HepG2 (cell line): ENCODE measurements around the gene RBM14. TPM values are rescaled to one million over a fixed set of nuclear protein-coding genes. Genes with fewer than 3 reads are reported as not detected.

Experiments used
- ATAC-seq: fragments of 200-7000 bp; cut with Tn5 transposase; 3 replicates; pipeline ENCODE4 v1.9.1; 2020; ENCODE audit warnings: mild to moderate bottlenecking, moderate library complexity
- BruUV-seq: library from RNA; stranded (reverse); fragments of 400-500 nt; replicated peaks from 2 replicates; lab custom pipeline; 2021; lab: Mats Ljungman, UMichigan
- CTCF ChIA-PET: fragments of 300-600 bp; formaldehyde crosslinking; extraction: SDS; loops from one replicate; lab custom pipeline; 2021; ENCODE audit warnings: low total read pairs, inconsistent platforms, low intra/inter-chr PET ratio; lab: Yijun Ruan, JAX
- POLR2A ChIA-PET: fragments of 350-600 bp; sonication (Branson Sonifier 250); formaldehyde crosslinking; loops from one replicate; lab custom pipeline; 2020; ENCODE audit warnings: antibody characterized with exemption, inconsistent platforms; lab: Yijun Ruan, JAX
- DNase-seq: peaks from one replicate; pipeline ENCODE4 v3.0.0-alpha.2; 2015; ENCODE audit warnings: low spot score
- FAIRE-seq: peaks from 3 replicates; lab custom pipeline; 2011; peaks lifted over from hg19 to GRCh38; lab: Jason Lieb, UNC
- H2AFZ ChIP-seq: one replicate; pipeline ENCODE4 v1.6.1; 2011; ENCODE audit warnings: low read length, inconsistent platforms
- H3K27ac ChIP-seq: fragments of 300-600 bp; 3 replicates; pipeline ENCODE4 v1.8.0; 2011; ENCODE audit warnings: mixed run types, mild to moderate bottlenecking, mixed read lengths, low read length, inconsistent platforms; ENCODE audit not compliant: insufficient read depth; ENCODE audit errors: extremely low read length
- H3K27me3 ChIP-seq, 2 experiments: fragments of 200-600 bp in 1 of 2; 2 replicates in 1 of 2; 3 replicates in 1 of 2; pipeline versions ENCODE4 v1.6.0 to v1.8.0; 2011; ENCODE audit warnings: low read length in 2 of 2, mild to moderate bottlenecking in 2 of 2, moderate library complexity in 2 of 2, inconsistent platforms in 1 of 2; ENCODE audit not compliant: insufficient read depth in 2 of 2, control insufficient read depth in 1 of 2
- H3K36me3 ChIP-seq, 2 experiments: fragments of 200-600 bp in 1 of 2; replicated peaks in 1 of 2; 2 replicates in 1 of 2; 3 replicates in 1 of 2; pipeline versions ENCODE4 v1.5.1 to v1.8.0; 2011; ENCODE audit warnings: low read length in 2 of 2, inconsistent platforms in 1 of 2; ENCODE audit not compliant: insufficient read depth in 2 of 2, control insufficient read depth in 1 of 2
- H3K4me1 ChIP-seq: 2 replicates; pipeline ENCODE4 v1.5.1; 2012; ENCODE audit warnings: low read length, inconsistent platforms; ENCODE audit not compliant: insufficient read depth
- H3K4me2 ChIP-seq: 2 replicates; pipeline ENCODE4 v1.6.0; 2011; ENCODE audit warnings: low read depth, low read length, inconsistent platforms
- H3K4me3 ChIP-seq, 3 experiments: fragments of 200-600 bp in 1 of 3; sonication (generic), shearing (Covaris generic) in 1 of 3; replicated peaks in 1 of 3; 2 replicates each; pipeline ENCODE4 v1.5.1; 2011 to 2016; ENCODE audit warnings: low read length in 3 of 3, inconsistent platforms in 2 of 3, low read depth in 2 of 3, mild to moderate bottlenecking in 2 of 3, control low read depth in 1 of 3, mixed read lengths in 1 of 3; ENCODE audit not compliant: insufficient read depth in 1 of 3
- H3K79me2 ChIP-seq: one replicate; pipeline ENCODE4 v1.6.1; 2011; ENCODE audit warnings: low read length, inconsistent platforms; ENCODE audit not compliant: insufficient read depth
- H3K9ac ChIP-seq: 2 replicates; pipeline ENCODE4 v1.6.0; 2011; ENCODE audit warnings: mild to moderate bottlenecking, low read depth, low read length, inconsistent platforms; ENCODE audit not compliant: insufficient read depth
- H3K9me3 ChIP-seq: 2 replicates; pipeline ENCODE4 v1.5.1; 2012; ENCODE audit warnings: mild to moderate bottlenecking, low read length
- H4K20me1 ChIP-seq: 2 replicates; pipeline ENCODE4 v1.6.0; 2011; ENCODE audit warnings: inconsistent platforms, mild to moderate bottlenecking, low read length, moderate library complexity; ENCODE audit not compliant: insufficient read depth
- CAMTA2 ChIP-seq: sonication (generic); formaldehyde crosslinking; IDR thresholded peaks from 2 replicates; pipeline ENCODE4 v1.4.0; 2020; ENCODE audit warnings: mild to moderate bottlenecking, missing genetic modification reagents, borderline replicate concordance
- CREB1 ChIP-seq, 2 experiments: fragments of 450-650 bp in 1 of 2; IDR thresholded peaks; 2 replicates each; pipeline ENCODE4 v1.6.1; 2016 to 2017; ENCODE audit warnings: control low read depth in 1 of 2, mild to moderate bottlenecking in 1 of 2, missing compliant biosample characterization in 1 of 2, missing genetic modification characterization in 1 of 2
- HDAC1 ChIP-seq: sonication (generic); formaldehyde crosslinking; IDR thresholded peaks from 2 replicates; pipeline ENCODE4 v1.5.1; 2020; ENCODE audit warnings: mild to moderate bottlenecking, missing genetic modification reagents
- NFYC ChIP-seq: IDR thresholded peaks from 2 replicates; pipeline ENCODE4 v1.6.1; 2016; ENCODE audit warnings: missing genetic modification reagents, missing compliant biosample characterization
- NPAS2 ChIP-seq: sonication (generic); formaldehyde crosslinking; IDR thresholded peaks from 2 replicates; pipeline ENCODE4 v1.8.0; 2022; ENCODE audit warnings: mild to moderate bottlenecking, missing genetic modification reagents, borderline replicate concordance
- SMYD3 ChIP-seq: sonication (generic); formaldehyde crosslinking; IDR thresholded peaks from 2 replicates; pipeline ENCODE4 v1.8.1; 2023; ENCODE audit warnings: mild to moderate bottlenecking, missing genetic modification reagents
- SP1 ChIP-seq, 2 experiments: fragments of 450-650 bp in 1 of 2; sonication (generic) in 1 of 2; formaldehyde crosslinking in 1 of 2; IDR thresholded peaks; 2 replicates each; pipeline versions ENCODE4 v1.4.0 to v1.6.1; 2016 to 2020; ENCODE audit warnings: missing genetic modification reagents in 1 of 2
- ZMYM2 ChIP-seq: sonication (generic); formaldehyde crosslinking; IDR thresholded peaks from 2 replicates; pipeline ENCODE4 v1.8.0; 2022; ENCODE audit warnings: mild to moderate bottlenecking, missing genetic modification reagents
- ZNF101 ChIP-seq: sonication (generic); formaldehyde crosslinking; IDR thresholded peaks from 2 replicates; pipeline ENCODE4 v1.4.0; 2020; ENCODE audit warnings: mild to moderate bottlenecking, low read depth, missing genetic modification reagents, borderline replicate concordance
- ZNF329 ChIP-seq: sonication (generic); formaldehyde crosslinking; IDR thresholded peaks from 2 replicates; pipeline ENCODE4 v1.9.0; 2021; ENCODE audit warnings: low read depth, mild to moderate bottlenecking, missing genetic modification reagents
- ZNF563 ChIP-seq: sonication (generic); formaldehyde crosslinking; IDR thresholded peaks from 2 replicates; pipeline ENCODE4 v1.8.0; 2022; ENCODE audit warnings: mild to moderate bottlenecking, moderate library complexity, missing genetic modification reagents
- ZNF605 ChIP-seq: sonication (generic); formaldehyde crosslinking; IDR thresholded peaks from 2 replicates; pipeline ENCODE4 v1.8.0; 2022; ENCODE audit warnings: mild to moderate bottlenecking, missing genetic modification reagents
- ZNF619 ChIP-seq: sonication (generic); formaldehyde crosslinking; IDR thresholded peaks from 2 replicates; pipeline ENCODE4 v1.4.0; 2020; ENCODE audit warnings: mild to moderate bottlenecking, missing genetic modification reagents
- ZNF629 ChIP-seq: sonication (generic); formaldehyde crosslinking; conservative IDR thresholded peaks from 2 replicates; pipeline ENCODE4 v1.5.0; 2020; ENCODE audit warnings: missing genetic modification reagents
- ZNF768 ChIP-seq: sonication (generic); formaldehyde crosslinking; IDR thresholded peaks from 2 replicates; pipeline ENCODE4 v1.4.0; 2020; ENCODE audit warnings: missing genetic modification reagents
- ZNF782 ChIP-seq: sonication (generic); formaldehyde crosslinking; IDR thresholded peaks from 2 replicates; pipeline ENCODE4 v1.4.0; 2020; ENCODE audit warnings: missing genetic modification reagents, mild to moderate bottlenecking, borderline replicate concordance
- WGBS: methylation state at CpG from one replicate; pipeline ENCODE4 v1.1.6; 2017; ENCODE audit warnings: low lambda C conversion rate; 5-methylcytosine and 5-hydroxymethylcytosine counted together
- in situ Hi-C: cut with HindIII; loops from 2 replicates; pipeline ENCODE4 v1.10.0; 2017; ENCODE audit warnings: low pct_unique_long_range_greater_than_20kb; ENCODE audit not compliant: extremely low pct_ligation_motif_present
- intact Hi-C: fragments of 100-400 bp; cut with micrococcal nuclease; formaldehyde crosslinking; loops from one replicate; pipeline ENCODE4 v1.10.0; 2022; ENCODE audit not compliant: unreplicated experiment
- polyA plus RNA-seq, 8 experiments: library from polyadenylated mRNA; depleted of rRNA in 3 of 8; stranded (reverse) in 7 of 8; unstranded in 1 of 8; fragments of >200 nt; fragmentation: Illumina TruSeq in 4 of 8; extraction: Trizol in 4 of 8; gene quantifications; 2 replicates each; pipeline versions ENCODE4 v1.2.1 to v1.2.3, GENCODE V29; 2011 to 2016; ENCODE audit warnings: low read depth in 4 of 8, missing spikeins in 1 of 8, mixed read lengths in 1 of 8; ENCODE audit not compliant: insufficient read depth in 1 of 8
- total RNA-seq, 5 experiments: library from RNA; depleted of rRNA; stranded (reverse); fragments of >200 nt; fragmentation: Illumina TruSeq; extraction: Trizol; gene quantifications; 2 replicates each; pipeline ENCODE4 v1.2.3, GENCODE V29; 2016; ENCODE audit warnings: low read depth in 1 of 5
- TF ChIP-seq, protein P1 (sequence below): sonication (generic); formaldehyde crosslinking; conservative IDR thresholded peaks from 2 replicates; pipeline ENCODE4 v1.4.0; 2020; ENCODE audit warnings: missing genetic modification reagents
- TF ChIP-seq, protein P2 (sequence below): sonication (generic); formaldehyde crosslinking; IDR thresholded peaks from 2 replicates; pipeline ENCODE4 v1.5.1; 2020; ENCODE audit warnings: mild to moderate bottlenecking, missing genetic modification reagents, moderate library complexity
- TF ChIP-seq, protein P3 (sequence below): sonication (generic); formaldehyde crosslinking; IDR thresholded peaks from 2 replicates; pipeline ENCODE4 v1.4.0; 2020; ENCODE audit warnings: mild to moderate bottlenecking, low read depth, missing genetic modification reagents

Gene RBM14
- total and polyA plus RNA-seq, 2 of the 13 experiments (the other 11 are each of a cell fraction or from before 2014, with no cell fraction given): 12.7 to 44.1 TPM

DNA sequence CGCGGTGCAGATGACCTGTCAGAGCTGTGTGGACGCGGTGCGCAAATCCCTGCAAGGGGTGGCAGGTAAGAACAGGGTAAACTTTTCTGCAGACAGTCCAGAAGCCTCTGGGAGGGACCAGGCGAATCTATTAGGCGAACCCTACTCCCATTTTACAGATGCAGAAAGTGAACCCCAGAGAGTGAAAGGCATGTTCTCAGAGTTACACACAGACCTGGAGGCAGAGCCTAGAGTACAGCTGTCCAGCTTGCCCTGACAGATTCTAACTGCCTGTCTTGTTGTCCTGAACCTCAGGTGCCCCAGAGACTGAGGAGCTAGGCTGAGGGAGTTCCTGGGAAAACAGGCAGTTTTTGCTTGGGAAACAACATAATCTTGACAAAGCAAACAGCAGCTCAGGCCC is 22.8 kb upstream of the RBM14 start:
- BruUV-seq: TSS peak; percentile 76
- CTCF ChIA-PET: interaction anchor here (1.8 kb wide), 1 partner anchor 15 kb away, joined by 6 read pairs; no protein-coding TSS in a partner anchor
- no peak for ATAC-seq
- Histone ChIP-seq H3K36me3 (no peaks in the 10 kb centered on the region), H3K4me1 (peaks cover 72% of the 10 kb centered on the region), H3K9me3 (no peaks in the 10 kb centered on the region), H3K79me2 (peaks cover 12% of the 10 kb centered on the region), H3K4me2 (peak overlapping the region; percentile 100), H3K4me3 (peak overlapping the region; percentile 71 to 94 (median 76)), H3K27ac (peak overlapping the region; percentile 78), H3K27me3 (no peaks in the 10 kb centered on the region; a peak in 1 of 5 replicates), H2AFZ (no peak overlapping the region), H4K20me1 (no peaks in the 10 kb centered on the region), H3K9ac (peak overlapping the region; percentile 85)
- no peak for FAIRE-seq
- POLR2A ChIA-PET: interaction anchor here (1.3 to 5.1 kb wide), 6 partner anchors 9 to 84 kb away, joined by 4 to 45 read pairs (median 16); partner anchors contain the start of genes RBM14, RBM4 and RBM4B
- in situ Hi-C loops (no loop called here), intact Hi-C loops (loop anchor here (2.0 to 5.0 kb wide), 3 partner anchors 23 to 84 kb away; partner anchors contain the start of genes RBM14, RBM4 and RBM4B)
- WGBS: 28% methylated on average over 3 of the region's 7 CpGs
- DNase-seq: no peak
- TF ChIP-seq NPAS2 (CRISPR knock-in tag): no peak
- TF ChIP-seq CREB1 (IDR thresholded peaks at IDR 0.05): no peak
- TF ChIP-seq CREB1 (CRISPR knock-in tag; IDR thresholded peaks at IDR 0.05): no peak
- peak; percentile 76 for TF ChIP-seq ZNF629
- TF ChIP-seq ZNF329 (CRISPR knock-in tag): no peak; the same call in 1 of the 2 replicates
- TF ChIP-seq HDAC1 (CRISPR knock-in tag): 0 out of 2 replicates have a peak, but pooled peaks have one; percentile 19
- no peak for TF ChIP-seq ZNF605 (CRISPR knock-in tag)
- TF ChIP-seq ZNF101 (CRISPR knock-in tag): no peak
- TF ChIP-seq, protein P1, sequence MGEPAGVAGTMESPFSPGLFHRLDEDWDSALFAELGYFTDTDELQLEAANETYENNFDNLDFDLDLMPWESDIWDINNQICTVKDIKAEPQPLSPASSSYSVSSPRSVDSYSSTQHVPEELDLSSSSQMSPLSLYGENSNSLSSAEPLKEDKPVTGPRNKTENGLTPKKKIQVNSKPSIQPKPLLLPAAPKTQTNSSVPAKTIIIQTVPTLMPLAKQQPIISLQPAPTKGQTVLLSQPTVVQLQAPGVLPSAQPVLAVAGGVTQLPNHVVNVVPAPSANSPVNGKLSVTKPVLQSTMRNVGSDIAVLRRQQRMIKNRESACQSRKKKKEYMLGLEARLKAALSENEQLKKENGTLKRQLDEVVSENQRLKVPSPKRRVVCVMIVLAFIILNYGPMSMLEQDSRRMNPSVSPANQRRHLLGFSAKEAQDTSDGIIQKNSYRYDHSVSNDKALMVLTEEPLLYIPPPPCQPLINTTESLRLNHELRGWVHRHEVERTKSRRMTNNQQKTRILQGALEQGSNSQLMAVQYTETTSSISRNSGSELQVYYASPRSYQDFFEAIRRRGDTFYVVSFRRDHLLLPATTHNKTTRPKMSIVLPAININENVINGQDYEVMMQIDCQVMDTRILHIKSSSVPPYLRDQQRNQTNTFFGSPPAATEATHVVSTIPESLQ (CRISPR knock-in tag): no peak
- TF ChIP-seq ZNF619: no peak
- TF ChIP-seq, protein P2, sequence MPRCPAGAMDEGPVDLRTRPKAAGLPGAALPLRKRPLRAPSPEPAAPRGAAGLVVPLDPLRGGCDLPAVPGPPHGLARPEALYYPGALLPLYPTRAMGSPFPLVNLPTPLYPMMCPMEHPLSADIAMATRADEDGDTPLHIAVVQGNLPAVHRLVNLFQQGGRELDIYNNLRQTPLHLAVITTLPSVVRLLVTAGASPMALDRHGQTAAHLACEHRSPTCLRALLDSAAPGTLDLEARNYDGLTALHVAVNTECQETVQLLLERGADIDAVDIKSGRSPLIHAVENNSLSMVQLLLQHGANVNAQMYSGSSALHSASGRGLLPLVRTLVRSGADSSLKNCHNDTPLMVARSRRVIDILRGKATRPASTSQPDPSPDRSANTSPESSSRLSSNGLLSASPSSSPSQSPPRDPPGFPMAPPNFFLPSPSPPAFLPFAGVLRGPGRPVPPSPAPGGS (CRISPR knock-in tag): no peak
- TF ChIP-seq NFYC (CRISPR knock-in tag): no peak
- no peak for TF ChIP-seq ZNF563 (CRISPR knock-in tag)
- TF ChIP-seq SMYD3 (CRISPR knock-in tag): no peak
- TF ChIP-seq CAMTA2 (CRISPR knock-in tag): 0 out of 2 replicates have a peak, but pooled peaks have one; percentile 18
- no peak for TF ChIP-seq ZNF782
- TF ChIP-seq ZMYM2 (CRISPR knock-in tag): no peak
- TF ChIP-seq, protein P3, sequence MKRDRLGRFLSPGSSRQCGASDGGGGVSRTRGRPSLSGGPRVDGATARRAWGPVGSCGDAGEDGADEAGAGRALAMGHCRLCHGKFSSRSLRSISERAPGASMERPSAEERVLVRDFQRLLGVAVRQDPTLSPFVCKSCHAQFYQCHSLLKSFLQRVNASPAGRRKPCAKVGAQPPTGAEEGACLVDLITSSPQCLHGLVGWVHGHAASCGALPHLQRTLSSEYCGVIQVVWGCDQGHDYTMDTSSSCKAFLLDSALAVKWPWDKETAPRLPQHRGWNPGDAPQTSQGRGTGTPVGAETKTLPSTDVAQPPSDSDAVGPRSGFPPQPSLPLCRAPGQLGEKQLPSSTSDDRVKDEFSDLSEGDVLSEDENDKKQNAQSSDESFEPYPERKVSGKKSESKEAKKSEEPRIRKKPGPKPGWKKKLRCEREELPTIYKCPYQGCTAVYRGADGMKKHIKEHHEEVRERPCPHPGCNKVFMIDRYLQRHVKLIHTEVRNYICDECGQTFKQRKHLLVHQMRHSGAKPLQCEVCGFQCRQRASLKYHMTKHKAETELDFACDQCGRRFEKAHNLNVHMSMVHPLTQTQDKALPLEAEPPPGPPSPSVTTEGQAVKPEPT (CRISPR knock-in tag): no peak
- no peak for TF ChIP-seq ZNF768
- no peak for TF ChIP-seq SP1 (IDR thresholded peaks at IDR 0.05)
- no peak for TF ChIP-seq SP1 (CRISPR knock-in tag; IDR thresholded peaks at IDR 0.05)
